Measurements from ENCODE around the gene AKT3.

AKT3 gene

GRCh38 chr1:243482141-243483022 lies 367.7 kb downstream of the AKT3 start:
- peak; percentile 18 to 23 for DNase-seq

- DNase-seq: no peak
Measured at GRCh38 chr1:243481101-243481500, 368.9 kb downstream of the AKT3 start.

DNA sequence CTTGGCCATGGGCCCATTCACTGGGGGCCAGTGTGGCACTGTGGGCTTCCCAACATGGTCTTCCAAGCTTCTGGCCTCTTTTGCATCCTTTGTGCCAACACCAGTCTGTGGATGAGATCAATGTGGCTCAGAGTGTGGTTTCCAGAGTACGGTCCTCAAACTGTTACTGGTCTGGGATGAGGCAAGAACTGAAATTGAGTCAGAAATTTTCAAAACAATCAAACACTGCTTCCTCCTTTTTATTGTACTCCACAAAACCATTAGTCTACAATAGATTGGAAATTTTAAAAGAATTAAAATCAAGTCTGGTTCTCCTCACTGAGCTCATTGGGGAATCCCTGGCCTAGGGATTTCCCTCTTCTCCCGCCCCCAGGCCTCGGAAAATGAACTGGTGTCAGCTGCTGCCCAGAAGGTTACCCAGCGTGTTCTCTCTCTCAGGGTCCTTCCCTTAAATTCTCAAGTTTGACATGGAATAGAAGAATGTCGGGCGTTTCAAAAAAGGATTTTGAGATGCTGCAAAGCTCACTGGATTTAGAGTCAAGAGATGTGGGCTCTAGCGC lies 372.2 kb downstream of the AKT3 start:
- DNase-seq: peak; percentile 33 to 43

DNA sequence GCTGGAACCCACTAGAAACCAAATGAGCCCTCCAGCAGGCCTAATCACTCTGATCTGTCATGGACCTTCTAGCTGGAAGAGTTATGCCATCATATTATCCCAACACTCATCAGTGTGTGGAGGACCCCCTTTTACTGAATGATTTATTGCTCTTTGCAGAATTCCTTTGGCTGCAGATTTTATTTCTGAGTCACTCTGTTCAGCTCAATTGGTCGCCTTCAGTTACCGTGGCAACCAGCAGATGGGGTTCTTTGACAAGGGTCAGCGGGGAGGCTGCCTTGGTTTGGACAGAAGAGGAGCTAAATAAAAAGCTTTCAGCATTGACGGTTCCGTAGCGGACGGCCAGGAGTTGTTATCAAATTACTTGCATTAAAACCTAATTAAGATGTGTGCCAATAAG lies 374.1 kb downstream of the AKT3 start:
- DNase-seq: no peak

- DNase-seq: no peak
Measured at GRCh38 chr1:243474906-243475305, 375.1 kb downstream of the AKT3 start.

GRCh38 chr1:243474136-243474881 lies 375.7 kb downstream of the AKT3 start:
- no peak for DNase-seq

DNA sequence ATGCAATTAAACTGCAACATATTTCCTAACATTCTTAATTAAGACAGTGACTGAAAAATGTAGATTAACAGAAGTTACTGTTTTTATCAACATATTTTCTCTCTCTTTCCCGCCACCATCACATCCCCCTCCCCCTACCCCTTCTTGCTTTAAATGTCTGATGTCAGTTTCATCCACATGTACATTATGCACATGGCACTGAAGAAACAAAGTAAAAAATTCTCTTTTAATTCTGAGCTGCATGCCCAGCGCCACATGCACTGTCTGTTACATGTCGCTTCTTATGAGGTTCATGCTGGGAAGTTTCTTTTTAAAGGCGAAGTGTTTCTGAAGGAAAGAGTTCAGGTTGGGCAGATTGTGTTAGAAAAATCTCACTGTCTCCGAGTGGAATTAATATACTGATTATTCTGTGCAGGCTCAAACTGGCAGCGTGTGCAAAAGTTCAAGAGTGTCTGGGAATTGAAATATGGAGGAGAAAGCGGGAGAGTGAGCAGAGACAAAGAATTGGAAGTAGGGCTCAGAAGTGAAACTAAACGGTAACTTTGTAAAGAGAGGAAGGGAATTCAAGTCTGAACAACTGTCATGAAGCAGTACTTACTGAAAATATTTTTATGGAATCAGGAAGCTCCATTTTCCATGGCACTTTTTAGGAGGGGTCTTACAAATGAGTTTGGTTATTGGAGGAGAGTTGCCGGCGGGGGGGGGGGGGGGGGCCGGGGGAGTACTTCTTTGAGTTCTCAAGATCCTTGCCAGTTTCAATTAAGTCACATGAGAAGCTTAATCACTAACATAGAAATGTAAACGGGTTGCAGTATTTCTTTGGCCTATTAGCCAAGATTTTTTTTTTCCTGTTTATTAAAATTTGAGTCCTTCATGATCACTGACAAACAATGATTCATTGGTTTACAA lies 376.6 kb downstream of the AKT3 start:
- peak in 1 of 2 experiments; percentile 7 for DNase-seq

DNA sequence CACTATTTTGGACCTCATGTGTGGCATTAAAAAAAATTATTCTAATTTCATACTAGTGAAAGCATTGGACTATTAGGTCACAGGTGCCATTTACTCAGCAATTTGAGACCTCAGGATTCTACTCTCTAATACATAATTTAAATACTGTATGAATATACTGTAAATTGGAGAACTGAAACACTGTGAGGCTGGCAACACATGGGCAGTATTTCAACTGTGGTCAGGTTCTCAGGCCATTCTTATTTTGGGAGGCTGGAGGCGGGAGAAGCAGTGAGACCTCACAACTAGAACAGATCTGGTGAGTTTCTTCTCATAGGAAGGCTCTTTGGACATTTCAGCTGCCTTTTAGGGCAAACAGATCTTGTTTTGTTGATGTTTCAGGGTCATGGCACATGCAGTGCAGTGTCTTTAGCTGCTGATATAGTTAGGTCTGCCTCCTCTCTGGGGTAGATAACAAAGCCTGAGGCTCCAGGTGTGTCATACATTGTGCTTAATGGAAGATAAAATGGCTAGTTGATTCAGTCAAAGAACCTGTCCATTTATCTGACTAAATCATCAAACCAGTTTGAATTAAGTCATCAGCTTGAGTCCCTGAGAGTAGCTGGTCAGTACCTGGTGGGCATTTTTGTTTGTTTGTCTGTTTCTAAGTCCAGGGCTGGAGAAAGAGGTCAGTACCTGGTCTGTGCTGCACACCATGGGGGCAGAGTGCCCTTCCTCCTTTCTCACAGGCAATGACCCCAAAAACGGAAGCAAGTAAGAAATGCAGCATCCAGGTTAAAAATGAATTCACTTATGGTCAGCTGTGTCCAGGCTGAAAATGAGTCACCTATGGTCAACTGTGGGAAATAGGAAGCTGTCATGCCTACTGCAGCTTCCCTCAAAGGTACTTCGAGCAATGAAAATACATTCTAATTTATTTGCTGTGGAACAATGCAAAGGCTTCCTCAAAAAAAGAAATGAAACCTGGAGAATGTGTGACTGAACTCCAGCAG lies 378.0 kb downstream of the AKT3 start:
- no peak for DNase-seq

DNA sequence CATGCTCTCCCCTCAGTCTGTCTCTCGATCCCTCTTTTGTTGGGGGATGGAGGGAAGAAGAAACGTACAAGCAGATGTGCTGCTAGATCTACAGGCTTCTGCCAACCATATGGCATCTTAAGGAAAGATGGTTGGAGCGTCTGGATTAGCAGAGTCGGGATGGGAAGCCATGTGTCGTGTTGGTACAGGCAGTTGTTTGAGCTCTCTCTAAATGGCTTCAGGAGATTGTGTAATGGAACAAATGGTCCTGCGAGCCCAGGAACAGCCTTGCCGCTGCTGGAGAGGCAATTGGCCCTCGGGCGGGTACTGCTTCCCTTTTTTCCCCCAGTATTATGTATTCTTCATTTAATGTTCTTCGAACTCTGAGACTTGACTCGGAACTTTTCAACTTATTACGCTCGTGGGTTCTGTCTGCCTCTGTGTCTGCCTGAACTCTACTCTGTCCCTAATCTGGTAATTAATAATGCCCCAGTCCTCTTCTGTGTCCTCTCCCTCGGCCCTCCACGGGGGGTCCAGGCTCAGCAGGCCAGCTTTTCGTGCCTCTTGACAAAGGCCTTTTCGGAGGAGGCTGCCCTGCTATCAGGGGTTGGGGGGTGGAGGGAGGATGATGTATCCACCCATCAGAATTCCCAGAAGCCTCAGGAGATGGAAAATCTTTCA lies 378.9 kb downstream of the AKT3 start:
- peak; percentile 9 to 44 for DNase-seq

GRCh38 chr1:243470502-243470901 lies 379.5 kb downstream of the AKT3 start:
- DNase-seq: no peak

GRCh38 chr1:243469497-243469896 lies 380.5 kb downstream of the AKT3 start:
- DNase-seq: no peak

DNA sequence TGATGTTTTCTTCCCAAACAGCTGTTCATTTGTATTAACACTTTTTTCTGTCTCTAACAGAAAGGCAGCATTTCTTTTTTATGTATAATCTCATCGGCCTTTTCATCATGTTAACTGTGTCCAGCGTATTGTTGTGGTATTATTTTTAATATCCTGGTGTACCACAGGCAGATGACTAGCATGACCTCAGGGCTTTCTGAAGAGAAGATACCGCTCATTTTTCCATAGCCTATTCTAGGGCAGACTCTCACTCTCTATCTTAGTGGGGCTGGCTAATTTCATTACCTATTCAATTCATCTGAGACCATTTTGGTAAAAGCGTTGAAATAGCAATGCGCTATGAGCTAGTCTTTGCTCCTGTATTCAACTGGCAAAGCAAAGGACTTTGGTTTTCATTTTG lies 384.3 kb downstream of the AKT3 start:
- no peak for DNase-seq

DNA sequence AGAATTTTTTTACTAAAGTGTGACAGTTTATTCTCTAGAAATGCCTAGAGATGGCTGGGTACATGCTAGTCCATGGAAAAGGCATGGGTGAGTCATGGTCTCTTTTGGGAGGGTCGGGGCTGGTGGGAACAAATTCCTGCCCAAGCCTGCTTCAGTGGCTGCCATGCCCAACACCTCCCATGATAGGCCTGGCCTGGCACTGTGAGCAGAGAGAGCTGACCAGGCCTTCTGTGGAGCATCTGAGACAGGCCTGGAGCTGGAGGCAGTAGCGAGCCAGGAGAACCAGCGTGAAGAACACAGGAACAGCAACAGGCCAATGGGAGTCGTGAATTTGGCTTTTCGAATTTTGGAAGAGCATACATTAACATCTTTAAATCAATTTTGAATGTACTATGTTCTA lies 385.0 kb downstream of the AKT3 start:
- DNase-seq: no peak

- DNase-seq: no peak
Measured at GRCh38 chr1:243462929-243463697, 386.9 kb downstream of the AKT3 start.

GRCh38 chr1:243461700-243462099 lies 388.3 kb downstream of the AKT3 start:
- no peak for DNase-seq

DNA sequence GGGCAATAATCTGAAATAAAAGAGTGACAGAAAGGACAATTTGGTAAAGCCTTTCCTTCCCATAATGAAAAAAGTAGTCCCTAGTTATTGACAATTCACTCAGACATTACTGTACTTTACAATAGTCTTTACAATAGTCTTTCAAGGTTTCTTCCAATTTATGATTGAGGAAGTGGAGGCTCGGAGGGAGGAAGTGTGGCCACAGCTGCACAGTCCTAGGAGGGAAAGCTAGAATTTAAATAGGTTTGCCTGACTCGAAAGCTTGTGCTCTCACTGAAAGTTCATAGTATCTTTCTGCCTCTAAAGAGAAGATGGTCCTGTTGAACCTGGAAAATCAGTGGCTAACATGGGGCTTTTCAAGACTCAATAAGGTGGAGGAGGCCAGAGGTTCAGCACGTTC lies 391.0 kb downstream of the AKT3 start:
- DNase-seq: peak; percentile 90 to 94

DNA sequence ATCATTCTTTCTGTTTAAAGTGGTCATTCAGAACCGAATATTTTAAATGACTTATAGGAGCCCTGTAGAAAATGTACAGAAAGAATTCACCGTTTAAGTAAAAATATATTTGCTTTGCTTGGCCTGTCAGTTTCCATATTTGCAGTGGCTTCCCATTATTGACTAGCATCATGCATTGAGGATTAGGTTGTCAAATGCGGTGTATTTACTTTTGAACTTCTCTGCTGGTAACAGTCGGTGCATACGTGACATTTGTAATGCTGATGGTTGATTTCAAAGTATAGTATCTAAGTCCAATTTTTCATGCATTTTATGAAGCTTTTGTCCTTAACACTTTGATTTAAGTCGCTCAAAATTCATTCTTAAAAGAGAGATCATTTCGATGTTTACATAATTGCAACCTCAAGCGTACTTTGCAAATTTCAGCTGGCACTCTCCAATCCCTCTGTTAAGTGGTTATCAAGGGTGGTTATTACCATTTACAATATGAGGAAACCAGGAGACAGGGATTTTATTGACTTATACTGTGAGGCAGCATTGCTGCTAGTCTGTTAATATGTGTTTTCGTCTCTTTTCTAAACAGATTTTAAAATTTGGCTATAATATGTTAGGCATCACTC lies 392.6 kb downstream of the AKT3 start:
- no peak for DNase-seq

GRCh38 chr1:243455760-243456651 lies 394.0 kb downstream of the AKT3 start:
- no peak for DNase-seq

All from Kasumi-1 (cell line).